ENCODE results near the gene IFI27L1. TPM values are rescaled to one million over a fixed set of nuclear protein-coding genes. Genes with fewer than 3 reads are reported as not detected.

The IFI27L1 gene
- total and polyA plus RNA-seq, 2 donors (not counting 1 experiment from before 2014, with no cell fraction given) = 14.4 to 20.3 TPM

GRCh38 chr14:94119071-94119470 lies 38.0 kb downstream of the IFI27L1 start:
- no peaks in the 10 kb centered on the region for H3K9me3 ChIP-seq (ENCODE audit: control insufficient read depth, insufficient read depth, low read depth, low read length)
- no peak overlapping the region for H3K4me3 ChIP-seq (replicated peaks in 1 of 4; ENCODE audit: control extremely low read depth in 1 of 4, insufficient read depth in 1 of 4, low read depth in 3 of 4, low read length in 4 of 4)
- H3K27me3 ChIP-seq (ENCODE audit: control insufficient read depth, insufficient read depth, low read length) = peaks cover 3% of the 10 kb centered on the region
- H4K20me1 ChIP-seq (ENCODE audit: control insufficient read depth, extremely low read depth, insufficient read depth, low read length) = no peaks in the 10 kb centered on the region
- no peaks in the 10 kb centered on the region for H3K36me3 ChIP-seq (ENCODE audit: control insufficient read depth, insufficient read depth, low read length)
- DNase-seq (ENCODE audit: low read depth in 2 of 2) = no peak
- peaks cover 2% of the 10 kb centered on the region for H3K4me1 ChIP-seq (ENCODE audit: control insufficient read depth, extremely low read depth, insufficient read depth, low read length)
- no peaks in the 10 kb centered on the region for H3K79me2 ChIP-seq (ENCODE audit: control insufficient read depth, insufficient read depth, low read length)
- H3K9ac ChIP-seq (ENCODE audit: insufficient read depth, low read length) = no peak overlapping the region
- no peak overlapping the region for H3K27ac ChIP-seq (ENCODE audit: insufficient read depth, low read length)
- TF ChIP-seq EZH2 (IDR thresholded peaks at IDR 0.05; ENCODE audit: low read length, missing control alignments) (no peak), CTCF (conservative IDR thresholded peaks at IDR 0.05 in 1 of 2, IDR thresholded peaks at IDR 0.05 in 1 of 2; ENCODE audit: low read depth in 1 of 2, low read length in 2 of 2) (no peak)
- no peak overlapping the region for H3K4me2 ChIP-seq (ENCODE audit: extremely low read depth, insufficient read depth, low read length)
- H2AFZ ChIP-seq (ENCODE audit: low read length) = no peak overlapping the region

- H3K9ac ChIP-seq (ENCODE audit: insufficient read depth, low read length) = no peak overlapping the region
- no peaks in the 10 kb centered on the region for H3K79me2 ChIP-seq (ENCODE audit: control insufficient read depth, insufficient read depth, low read length)
- H3K27ac ChIP-seq (ENCODE audit: insufficient read depth, low read length) = peak overlapping the region; percentile 25
- DNase-seq (ENCODE audit: low read depth in 2 of 2) = peak; percentile 43 to 83
- H3K4me1 ChIP-seq (ENCODE audit: control insufficient read depth, extremely low read depth, insufficient read depth, low read length) = peaks cover 2% of the 10 kb centered on the region
- H3K4me3 ChIP-seq (replicated peaks in 1 of 4; ENCODE audit: control extremely low read depth in 1 of 4, insufficient read depth in 1 of 4, low read depth in 3 of 4, low read length in 4 of 4) = no peak overlapping the region
- H2AFZ ChIP-seq (ENCODE audit: low read length) = no peak overlapping the region
- H4K20me1 ChIP-seq (ENCODE audit: control insufficient read depth, extremely low read depth, insufficient read depth, low read length) = no peaks in the 10 kb centered on the region
- H3K27me3 ChIP-seq (ENCODE audit: control insufficient read depth, insufficient read depth, low read length) = peaks cover 2% of the 10 kb centered on the region
- H3K4me2 ChIP-seq (ENCODE audit: extremely low read depth, insufficient read depth, low read length) = no peak overlapping the region
- TF ChIP-seq EZH2 (IDR thresholded peaks at IDR 0.05; ENCODE audit: low read length, missing control alignments) = no peak
- no peak for TF ChIP-seq CTCF (conservative IDR thresholded peaks at IDR 0.05 in 1 of 2, IDR thresholded peaks at IDR 0.05 in 1 of 2; ENCODE audit: low read depth in 1 of 2, low read length in 2 of 2)
- no peaks in the 10 kb centered on the region for H3K9me3 ChIP-seq (ENCODE audit: control insufficient read depth, insufficient read depth, low read depth, low read length)
- no peaks in the 10 kb centered on the region for H3K36me3 ChIP-seq (ENCODE audit: control insufficient read depth, insufficient read depth, low read length)
These were observed 39.7 kb downstream of the IFI27L1 start for GRCh38 chr14:94120667-94121340.

- Histone ChIP-seq H2AFZ (ENCODE audit: low read length) (no peak overlapping the region), H3K79me2 (ENCODE audit: control insufficient read depth, insufficient read depth, low read length) (no peaks in the 10 kb centered on the region), H3K4me3 (replicated peaks in 1 of 4; ENCODE audit: control extremely low read depth in 1 of 4, insufficient read depth in 1 of 4, low read depth in 3 of 4, low read length in 4 of 4) (no peak overlapping the region), H3K9me3 (ENCODE audit: control insufficient read depth, insufficient read depth, low read depth, low read length) (no peaks in the 10 kb centered on the region), H4K20me1 (ENCODE audit: control insufficient read depth, extremely low read depth, insufficient read depth, low read length) (no peaks in the 10 kb centered on the region), H3K4me1 (ENCODE audit: control insufficient read depth, extremely low read depth, insufficient read depth, low read length) (peaks cover 2% of the 10 kb centered on the region), H3K36me3 (ENCODE audit: control insufficient read depth, insufficient read depth, low read length) (no peaks in the 10 kb centered on the region), H3K4me2 (ENCODE audit: extremely low read depth, insufficient read depth, low read length) (no peak overlapping the region), H3K9ac (ENCODE audit: insufficient read depth, low read length) (no peak overlapping the region), H3K27ac (ENCODE audit: insufficient read depth, low read length) (peak overlapping the region; percentile 25), H3K27me3 (ENCODE audit: control insufficient read depth, insufficient read depth, low read length) (no peaks in the 10 kb centered on the region)
- no peak for DNase-seq (ENCODE audit: low read depth in 2 of 2)
- no peak for TF ChIP-seq CTCF (conservative IDR thresholded peaks at IDR 0.05 in 1 of 2, IDR thresholded peaks at IDR 0.05 in 1 of 2; ENCODE audit: low read depth in 1 of 2, low read length in 2 of 2)
- TF ChIP-seq EZH2 (IDR thresholded peaks at IDR 0.05; ENCODE audit: low read length, missing control alignments) = no peak
These were observed 40.4 kb downstream of the IFI27L1 start for GRCh38 chr14:94121485-94121884.

Measured in fibroblast of lung (primary cell).